HG02973 (cell line): Measurements from ENCODE around the gene CBX5.
A peak's percentile ranks its signal among the peaks of the same experiment; 100 is the strongest.
"Not testable (repeated sequence)": the region's sequence is repeated elsewhere in the genome, so short reads cannot be mapped to it uniquely, and the experiment has no call there.

ENCODE experiments used
- ATAC-seq: cut with Tn5 transposase; IDR thresholded peaks from one replicate; pipeline ENCODE4 v1.9.1; 2021; ENCODE audit warnings: moderate library complexity; ENCODE audit not compliant: unreplicated experiment

Gene CBX5

DNA sequence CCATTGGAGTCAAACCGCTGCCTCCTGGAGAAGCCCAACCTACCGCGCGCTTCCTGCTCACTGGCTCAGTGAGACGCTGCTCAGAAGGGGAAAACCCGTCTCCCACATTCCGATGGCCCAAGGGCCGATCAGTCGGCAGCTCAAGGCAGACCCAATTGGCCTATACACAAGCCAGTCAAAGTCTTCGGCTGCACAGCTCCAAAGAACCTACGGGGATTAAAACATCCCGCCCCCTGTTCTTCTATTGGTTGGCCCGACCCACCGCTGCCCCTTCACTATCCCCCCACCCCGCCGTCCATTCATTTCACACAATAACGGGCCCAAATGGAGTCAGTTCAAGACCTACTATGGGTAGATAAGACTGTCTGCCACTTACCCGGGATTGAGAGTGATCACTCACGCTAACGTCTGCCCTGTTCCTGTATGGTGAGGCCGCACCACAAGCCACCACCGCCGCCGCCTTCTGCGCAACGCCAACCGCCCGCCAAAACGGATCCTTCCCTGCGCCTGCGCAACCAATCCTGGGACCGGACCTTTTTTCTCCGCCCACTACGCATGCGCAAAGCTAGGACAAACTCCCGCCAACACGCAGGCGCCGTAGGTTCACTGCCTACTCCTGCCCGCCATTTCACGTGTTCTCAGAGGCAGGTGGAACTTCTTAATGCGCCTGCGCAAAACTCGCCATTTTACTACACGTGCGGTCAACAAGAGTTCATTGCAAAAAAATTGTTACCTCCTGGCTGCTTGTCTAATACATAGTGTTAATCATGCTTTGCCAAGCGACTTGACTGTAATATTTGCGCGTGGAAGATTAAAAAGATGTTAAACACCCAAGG lies at the start of gene CBX5:
Gene CBX5 (minus strand): TSS at position 491 of the 836 bp plus-strand sequence. CDS start 22,472 bp downstream, outside the sequence.
- peak; percentile 69 for ATAC-seq

DNA sequence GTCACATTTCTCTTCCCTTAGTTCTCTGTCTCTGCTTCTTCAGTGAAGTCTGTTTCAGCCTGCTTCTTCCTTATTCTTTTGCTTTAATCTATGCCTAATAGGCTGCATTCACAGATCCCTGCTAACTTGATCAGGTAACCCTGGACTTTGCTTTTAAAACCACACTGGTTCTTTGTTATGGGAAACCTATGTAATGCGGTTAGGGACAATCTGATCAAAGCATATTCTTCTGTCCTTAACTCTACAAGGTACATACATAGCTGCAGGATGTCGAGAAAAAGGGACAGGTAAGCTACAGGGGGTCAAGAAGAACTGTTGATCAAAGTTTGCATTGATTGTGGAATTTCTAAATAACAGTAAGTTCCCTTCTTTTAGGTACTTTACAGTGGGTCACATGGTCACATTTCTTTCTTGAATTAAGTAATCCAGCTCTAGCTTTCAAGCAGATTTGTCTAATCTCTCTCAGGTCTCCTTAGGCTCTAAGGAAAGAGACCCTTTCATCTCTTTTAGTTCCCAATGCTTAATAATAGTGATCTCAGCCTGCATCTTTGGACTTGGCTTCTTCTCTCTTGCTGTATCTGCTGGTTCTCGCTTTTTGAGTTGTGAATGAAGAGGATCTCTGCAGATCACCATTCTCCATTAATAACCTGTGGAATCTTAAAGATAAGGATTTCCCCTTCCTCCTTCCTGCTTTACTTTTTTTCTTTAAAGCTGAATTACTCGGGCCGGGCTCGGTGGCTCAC lies 48.8 kb upstream of the CBX5 start:
- ATAC-seq, result no peak

DNA sequence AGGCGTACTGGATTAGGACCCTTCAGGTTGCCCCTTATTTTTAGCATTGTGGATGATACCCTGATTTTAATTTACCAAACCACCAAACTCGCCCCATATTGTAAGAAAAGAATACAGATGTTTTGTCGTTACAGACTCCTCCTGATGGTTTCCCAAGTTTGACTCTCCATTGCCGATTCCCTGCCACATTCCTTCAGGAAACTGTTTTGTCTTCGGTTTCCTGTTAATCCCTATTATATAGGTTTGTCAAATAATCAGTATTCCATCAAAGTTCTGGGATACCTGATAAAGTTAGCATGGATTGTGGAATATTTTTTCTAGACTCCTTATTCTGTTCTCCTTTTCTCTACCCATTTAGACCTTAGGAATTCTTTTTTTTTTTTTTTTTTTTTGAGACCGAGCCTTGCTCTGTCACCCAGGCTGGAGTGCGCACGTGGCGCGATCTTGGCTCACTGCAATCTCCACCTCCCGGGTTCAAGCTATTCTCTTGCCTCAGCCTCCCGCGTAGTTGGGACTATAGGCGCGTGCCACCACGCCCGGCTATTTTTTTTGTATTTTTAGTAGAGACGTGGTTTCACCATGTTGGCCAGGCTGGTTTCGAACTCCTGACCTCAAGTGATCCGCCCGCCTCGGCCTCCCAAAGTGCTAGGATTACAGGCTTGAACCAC lies 45.7 kb upstream of the CBX5 start:
- ATAC-seq, result not testable (repeated sequence)

DNA sequence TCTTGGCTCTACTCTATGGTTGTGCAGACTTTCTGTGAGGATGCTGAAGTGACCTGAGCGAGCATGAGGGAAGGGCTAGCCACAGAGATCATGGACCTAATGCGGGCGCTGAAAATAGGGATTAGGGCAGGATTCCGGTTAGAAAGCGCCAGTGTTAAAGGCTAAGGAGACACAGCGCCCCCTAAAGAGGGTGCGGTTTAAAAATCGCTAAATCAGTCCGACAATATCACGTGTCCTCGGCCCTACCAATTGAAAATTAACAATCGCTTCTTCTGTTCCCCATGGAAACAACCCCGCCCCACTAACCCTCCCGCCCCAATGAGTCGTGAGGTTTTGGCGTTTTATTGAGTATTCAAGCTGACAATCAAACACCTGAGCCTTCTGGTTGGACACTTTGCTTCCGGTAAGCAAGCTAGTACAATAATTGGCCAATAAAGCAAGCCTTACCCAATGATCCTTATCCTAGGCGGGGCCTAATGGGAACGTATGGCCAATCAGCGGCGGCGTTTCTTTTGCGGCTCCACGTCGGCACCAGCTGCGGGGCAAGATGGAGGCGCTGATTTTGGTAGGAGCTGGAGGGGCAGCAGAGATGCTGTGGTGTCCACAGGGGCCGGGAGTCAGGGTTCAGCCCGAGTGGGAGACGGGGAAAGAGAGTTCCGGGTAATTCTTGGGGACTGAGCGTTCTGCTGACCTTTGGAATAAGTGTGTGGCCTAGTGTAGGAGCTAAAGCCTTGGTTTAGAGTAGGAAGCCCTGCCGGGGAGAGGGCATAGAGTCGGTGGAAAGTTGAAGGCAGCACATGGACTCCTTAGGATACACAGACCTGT lies 44.9 kb upstream of the CBX5 start, which contains the start of gene COPZ1:
Gene COPZ1 (plus strand): TSS at position 515 of the 825 bp plus-strand sequence. CDS start 33 bp downstream, at position 548.
- peak; percentile 99 for ATAC-seq

DNA sequence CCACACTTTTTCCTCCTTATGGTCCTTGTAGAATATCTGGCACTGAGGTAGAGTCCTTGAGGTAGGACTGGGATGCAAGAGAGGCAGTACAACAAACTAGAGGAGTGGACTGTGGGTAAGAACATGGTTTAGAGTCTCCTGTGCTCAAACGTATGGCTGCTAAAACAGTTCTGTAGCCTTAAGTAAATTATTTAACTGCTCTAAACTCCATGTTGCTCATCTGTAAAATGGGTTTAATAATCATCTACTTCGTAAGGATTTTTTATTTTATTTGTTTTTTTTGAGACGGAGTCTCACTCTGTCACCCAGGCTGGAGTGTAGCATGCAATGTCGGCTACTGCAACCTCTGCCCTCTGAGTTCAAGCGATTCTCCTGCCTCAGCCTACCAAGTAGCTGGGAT lies 41.4 kb upstream of the CBX5 start:
- ATAC-seq, result no peak

DNA sequence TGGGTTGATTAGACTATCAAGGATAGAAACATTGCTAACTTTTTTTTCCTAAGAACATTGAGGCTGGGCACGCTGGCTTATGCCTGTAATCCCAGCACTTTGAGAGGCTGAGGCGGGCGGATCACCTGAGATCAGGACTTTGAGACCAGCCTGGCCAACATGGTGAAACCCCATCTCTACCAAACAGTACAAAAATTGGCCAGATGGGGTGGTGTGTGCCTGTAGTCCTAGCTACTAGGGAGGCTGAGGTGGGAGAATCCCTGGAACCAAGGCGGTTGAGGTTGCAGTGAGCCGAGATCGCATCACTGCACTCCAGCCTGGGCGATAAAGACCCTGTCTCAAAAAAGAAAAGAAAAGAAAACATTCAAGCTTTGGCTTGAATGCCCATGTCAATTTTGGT lies 32.4 kb upstream of the CBX5 start:
- not testable (repeated sequence) for ATAC-seq

DNA sequence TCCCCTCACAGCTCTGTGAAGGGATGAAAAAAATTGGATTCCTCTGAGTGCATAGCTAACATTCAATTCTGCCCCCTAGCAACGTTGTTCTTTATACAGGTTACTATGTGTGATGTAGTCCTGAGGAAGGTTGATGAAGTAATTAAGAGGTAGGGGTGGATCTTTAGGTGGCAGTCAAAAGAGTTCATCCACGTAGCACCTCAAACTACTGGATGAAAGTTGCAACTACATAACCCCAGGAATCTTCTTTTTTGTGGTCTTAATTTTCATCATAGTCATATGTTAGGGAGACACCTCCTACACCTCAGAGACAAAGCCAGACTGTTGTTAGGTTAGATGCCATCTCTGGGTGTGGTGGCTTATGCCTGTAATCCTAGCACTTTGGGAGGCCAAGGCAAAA lies 31.1 kb upstream of the CBX5 start:
- no peak for ATAC-seq

DNA sequence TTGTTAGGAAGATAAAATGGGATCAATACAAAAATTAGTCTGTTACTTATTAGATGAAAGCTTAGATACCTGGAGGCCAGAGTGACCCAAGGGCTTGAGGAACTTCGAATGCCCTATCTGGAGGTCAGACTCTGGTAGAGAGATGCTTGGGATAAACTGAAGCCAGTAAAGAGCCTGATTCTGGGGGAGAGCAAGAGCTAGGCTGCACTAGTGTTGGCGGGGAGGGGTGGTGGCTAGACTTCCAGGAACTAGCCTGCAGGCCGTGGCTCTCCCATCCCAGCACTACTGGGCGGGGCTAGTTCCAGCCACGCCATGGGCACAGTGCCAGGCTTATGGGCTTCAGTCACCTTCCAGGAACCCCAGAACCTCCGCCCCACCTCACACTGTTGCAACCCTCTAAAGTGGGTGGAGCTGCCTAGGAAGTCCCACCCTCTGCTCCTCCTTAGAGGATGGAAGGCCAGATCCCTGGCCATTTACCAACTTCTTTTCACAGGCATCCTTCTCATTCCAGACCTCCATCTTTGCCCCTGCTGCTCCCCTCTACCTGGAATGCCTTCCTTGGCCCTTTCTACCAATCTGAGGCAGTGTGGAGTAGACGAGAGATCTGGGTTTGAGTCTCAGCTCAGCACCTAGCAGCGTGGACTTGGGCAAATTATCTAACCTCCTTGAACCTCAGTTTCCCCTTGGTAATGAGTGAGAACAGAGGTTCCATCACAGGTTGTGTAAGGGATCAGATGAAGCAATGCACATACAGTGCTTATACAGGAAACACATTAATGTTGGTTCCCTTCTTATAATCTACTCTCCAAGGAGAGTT lies 27.2 kb upstream of the CBX5 start:
- ATAC-seq, result no peak

DNA sequence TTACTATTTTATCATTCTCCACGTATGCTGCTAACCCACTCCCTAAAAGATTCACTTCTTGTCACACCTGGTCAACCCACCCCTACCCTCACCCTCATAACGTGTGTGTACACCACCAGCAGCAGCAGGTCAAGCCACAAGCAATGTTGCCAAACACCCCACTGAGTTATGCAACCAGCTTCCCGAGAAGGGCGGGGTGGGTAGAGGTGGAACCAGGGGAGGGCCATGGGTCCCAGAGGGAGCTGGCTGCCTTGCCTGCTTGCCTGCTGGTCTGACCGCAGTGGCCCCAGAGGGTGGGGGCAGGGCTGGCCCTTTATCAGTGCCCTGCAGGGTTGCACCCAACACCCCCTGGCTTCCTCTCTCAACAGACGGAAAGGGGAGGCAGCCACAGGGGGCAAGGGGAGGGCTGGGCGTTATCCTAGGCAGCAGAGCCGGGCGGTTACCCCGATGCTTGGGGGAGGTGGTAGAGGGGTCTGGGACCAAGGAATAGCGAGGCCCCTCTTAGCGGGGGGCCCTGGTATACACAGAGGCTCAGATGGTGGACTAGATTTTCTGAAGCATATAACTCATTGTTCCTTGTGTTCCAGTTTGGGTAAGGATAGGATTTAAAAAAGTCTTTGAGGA lies 24.4 kb upstream of the CBX5 start:
- ATAC-seq, result no peak

DNA sequence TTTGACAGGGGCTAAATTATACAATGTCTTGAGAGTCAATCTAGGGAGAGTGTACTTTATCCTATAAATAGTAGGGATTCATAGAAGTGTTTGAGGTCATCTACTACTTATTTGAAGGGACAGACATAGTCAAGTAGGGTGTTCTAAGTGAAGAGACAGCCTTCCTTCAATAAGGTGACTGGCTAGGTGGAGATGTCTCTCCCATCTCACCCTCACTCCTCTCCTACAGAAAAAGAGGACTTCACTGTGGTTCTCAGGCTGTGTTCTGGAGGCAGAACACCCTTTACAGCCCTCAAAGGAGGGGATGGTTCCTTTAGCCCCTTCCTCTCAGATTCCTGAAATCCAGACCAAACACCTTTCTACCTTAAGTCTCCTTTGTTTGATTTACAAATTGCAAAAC lies 23.7 kb upstream of the CBX5 start:
- no peak for ATAC-seq

DNA sequence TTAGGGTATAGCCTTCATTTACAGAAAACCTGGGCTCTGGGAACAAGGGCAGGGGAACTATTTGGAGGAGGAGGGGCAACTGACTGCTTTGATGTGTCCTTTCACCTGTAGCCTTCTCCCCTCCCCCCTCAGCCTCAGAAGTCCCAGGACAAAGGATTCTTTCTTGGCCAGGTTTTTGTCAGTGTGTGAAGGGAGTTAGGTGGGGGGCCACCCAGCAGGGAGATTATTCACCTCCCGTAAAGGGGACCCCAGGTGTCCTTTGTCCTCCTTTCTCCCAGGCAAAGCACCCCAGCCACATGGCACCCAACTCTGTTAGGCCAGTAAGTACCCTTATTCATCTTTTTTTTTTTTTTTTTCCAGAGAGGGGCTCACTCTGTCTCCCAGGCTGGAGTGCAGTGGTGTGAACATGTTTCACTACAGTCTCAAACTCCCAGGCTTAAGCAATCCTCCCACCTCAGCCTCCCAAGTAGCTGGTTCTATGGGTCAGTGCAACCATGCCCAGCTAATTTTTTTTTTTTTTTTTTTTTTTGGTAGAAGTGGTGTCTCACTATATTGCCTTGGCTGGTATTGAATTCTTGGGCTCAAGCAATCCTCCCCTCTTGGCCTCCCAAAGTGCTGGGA lies 21.6 kb upstream of the CBX5 start:
- ATAC-seq, result no peak

DNA sequence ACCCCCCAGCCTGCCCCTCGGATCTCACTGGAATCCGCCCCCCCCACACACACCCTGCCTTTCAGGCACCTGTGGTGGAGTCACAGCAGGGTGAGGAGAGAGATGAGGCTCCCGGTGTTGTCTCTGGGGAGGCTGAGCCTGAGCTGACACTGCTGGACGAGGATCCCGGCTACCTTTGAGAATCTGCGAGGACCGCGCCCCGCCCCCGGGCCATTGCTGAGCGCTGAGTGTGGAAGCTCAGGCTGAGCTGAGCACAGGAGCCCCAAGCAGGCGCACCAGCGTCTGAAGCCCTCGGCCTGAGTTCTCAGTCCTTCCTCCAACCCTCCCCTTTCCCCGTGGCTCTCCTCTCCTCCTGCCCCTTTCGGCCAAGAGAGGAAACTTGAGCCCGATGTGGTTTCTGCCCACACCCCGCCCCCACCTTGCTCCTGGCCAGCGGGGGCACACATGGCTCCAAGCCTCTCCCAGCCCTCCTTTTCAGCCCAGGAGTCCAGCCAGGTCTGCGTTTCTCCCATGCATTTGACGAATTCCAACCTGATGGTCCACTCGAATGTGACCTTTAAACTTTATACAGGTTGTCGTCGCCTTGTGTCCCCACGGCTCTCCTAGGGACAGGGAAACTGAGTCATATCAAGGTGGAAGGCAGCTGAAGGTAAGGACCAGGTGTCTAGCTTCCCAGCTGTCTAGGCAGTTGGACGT lies 21.0 kb upstream of the CBX5 start, which contains the start of gene NFE2:
Gene NFE2 (minus strand): TSS at position 284 of the 696 bp plus-strand sequence. CDS start 5,767 bp downstream, outside the sequence.
- ATAC-seq, result no peak

DNA sequence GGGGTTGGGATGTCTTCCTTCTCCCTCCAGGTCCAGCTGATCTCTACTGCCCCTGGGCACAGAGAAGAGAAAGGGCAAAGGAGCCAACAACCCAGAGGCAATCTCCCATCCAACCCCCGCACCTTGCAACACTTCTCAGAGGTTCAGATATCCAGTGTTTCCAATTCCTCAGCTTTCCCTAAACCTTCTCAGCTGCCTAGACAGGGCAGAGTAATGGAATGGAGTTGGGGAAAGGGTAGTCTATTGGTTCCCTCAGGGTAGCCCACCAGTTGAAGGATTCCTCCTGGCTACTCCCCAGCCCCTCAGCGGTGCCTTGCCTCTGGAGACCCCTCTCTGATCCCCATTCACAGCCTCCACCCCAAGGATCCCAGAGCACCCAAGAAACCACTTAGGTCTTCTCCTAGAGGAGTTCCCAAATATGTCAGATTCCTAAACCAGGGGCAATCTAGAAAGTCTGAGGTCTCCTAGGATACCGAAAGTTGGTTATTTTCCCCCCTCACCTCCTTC lies 20.4 kb upstream of the CBX5 start:
- no peak for ATAC-seq

DNA sequence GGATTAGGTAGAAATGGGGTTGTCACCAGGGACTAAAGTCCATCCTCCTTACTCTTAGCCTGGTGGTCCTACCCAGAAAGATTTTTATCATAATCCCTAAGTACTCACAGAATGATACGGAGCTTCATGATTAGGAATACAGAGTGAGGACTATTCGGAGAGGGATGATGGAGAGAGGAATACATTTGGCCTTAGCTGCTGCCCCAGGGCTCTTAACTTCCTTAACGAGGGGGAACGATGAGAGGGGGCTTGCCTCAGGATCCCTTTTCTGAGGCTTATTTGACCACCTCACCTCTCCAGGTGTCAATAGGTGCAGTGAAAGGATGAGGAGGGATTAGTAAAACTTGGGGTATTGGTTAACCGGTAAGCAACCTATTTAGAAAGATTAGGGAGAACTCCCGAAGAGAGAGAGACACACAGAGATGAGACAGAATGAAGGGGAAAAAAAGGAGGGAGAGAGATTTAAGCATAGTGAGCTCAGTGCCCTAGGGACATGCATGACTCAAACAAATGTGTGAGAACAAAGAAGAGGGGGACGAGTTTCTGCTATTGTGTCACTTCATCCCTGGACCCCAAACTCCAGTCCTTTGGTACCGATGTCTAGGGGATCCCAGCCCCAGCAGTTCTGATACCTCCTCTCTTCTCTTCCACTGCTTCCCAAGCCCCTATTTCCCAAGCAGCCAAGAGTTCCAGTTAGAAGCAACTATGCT lies 19.7 kb upstream of the CBX5 start:
- no peak for ATAC-seq

DNA sequence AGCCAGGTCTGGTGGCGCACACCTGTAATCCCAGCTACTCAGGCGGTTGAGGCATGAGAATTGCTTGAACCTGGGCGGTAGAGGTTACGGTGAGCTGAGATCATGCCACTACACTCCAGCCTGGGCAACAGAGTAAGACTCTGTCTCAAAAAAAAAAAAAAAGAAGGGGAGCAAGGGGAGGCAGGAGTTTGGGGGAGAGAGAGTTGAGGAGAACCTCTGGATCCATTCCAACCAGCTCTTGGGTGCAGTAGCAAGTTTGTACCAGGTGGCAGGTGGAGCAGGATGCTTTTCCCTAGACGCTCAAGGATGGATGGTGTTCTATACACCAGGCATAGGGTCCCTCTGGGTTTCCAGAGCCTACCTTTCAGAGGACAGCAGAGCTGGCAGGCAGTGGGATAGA lies 19.0 kb upstream of the CBX5 start:
- no peak for ATAC-seq

DNA sequence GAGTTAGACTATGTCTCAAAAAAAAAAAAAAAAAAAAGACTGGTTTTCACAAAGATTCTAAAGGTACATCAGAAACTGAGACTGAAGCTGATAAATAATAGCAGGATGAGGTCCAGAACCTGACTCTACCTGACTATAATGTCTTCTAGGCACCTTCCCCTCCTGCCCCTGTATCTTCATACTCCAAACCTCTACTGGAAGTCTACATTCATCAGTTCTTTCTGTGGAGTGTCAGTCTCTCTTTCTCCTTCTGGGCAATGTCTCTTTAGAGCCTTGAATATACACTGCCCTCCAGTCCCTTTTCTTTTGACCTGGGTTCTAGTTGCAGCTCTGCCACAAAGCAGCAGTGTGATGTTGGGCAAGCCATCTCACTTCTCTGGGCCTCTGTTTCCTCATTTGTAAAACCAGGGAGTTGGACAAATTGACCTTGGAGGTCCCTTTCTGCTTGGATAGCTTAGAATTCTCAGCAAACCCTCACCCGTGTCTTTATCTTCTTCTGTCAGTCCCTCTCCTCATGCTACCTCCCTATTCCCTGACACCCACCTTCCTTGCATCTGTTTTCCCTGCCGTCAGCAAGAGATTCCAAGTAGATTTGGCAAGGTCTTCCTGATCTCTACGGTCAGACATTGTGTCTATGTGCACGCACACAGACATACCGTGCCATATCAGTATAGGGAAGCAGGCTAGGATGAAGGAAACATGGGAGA lies 16.6 kb upstream of the CBX5 start:
- ATAC-seq, result no peak
